GM18505 (cell line): ENCODE measurements around the gene PCDHGA4.
A peak's percentile ranks its signal among the peaks of the same experiment; 100 is the strongest.
"Not testable (repeated sequence)": the region's sequence is repeated elsewhere in the genome, so short reads cannot be mapped to it uniquely, and the experiment has no call there.

Experiments used
- ATAC-seq: cut with Tn5 transposase; IDR thresholded peaks from one replicate; pipeline ENCODE4 v1.9.1; 2021; ENCODE audit not compliant: unreplicated experiment
- POLR2A ChIP-seq: IDR thresholded peaks from 4 replicates; pipeline ENCODE4 v1.6.1; 2011; ENCODE audit warnings: borderline replicate concordance; ENCODE audit not compliant: insufficient read depth, insufficient read length; ENCODE audit errors: extremely low read depth

PCDHGA4 gene

GRCh38 chr5:141354900-141355469 lies at the start of gene PCDHGA4:
Gene PCDHGA4, plus strand, starts transcription at chr5:141355021. Its CDS starts 87 bp downstream, at chr5:141355108.
- no peak for ATAC-seq
- no peak for TF ChIP-seq POLR2A

- TF ChIP-seq POLR2A, result no peak
- ATAC-seq, result no peak
Measured at GRCh38 chr5:141306630-141307029, 48.2 kb upstream of the PCDHGA4 start.

- ATAC-seq, result no peak
- TF ChIP-seq POLR2A, result no peak
Measured at GRCh38 chr5:141313711-141314110, 41.1 kb upstream of the PCDHGA4 start.

- ATAC-seq, result not testable (repeated sequence)
Measured at GRCh38 chr5:141316963-141317362, 37.9 kb upstream of the PCDHGA4 start.

DNA sequence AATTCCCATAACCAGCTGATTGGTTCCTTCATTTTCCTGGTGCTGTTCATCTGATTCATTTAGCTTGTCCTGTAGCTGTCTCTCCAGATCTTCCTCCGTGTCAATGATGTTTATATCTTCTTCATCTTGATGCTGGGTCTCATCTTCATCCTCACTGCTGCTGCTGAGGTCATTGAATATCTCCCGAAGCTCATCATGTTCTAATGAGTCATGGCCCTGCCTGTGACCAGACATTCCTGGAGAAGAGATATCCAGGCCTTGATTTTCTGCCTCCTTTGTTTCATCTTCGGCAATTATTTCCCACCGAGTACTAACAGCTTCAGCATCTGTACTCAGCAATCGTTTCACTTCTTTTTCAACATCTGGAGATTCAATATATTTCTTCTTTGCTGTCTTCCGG lies 35.6 kb upstream of the PCDHGA4 start:
- TF ChIP-seq POLR2A, result no peak
- ATAC-seq, result no peak

- no peak for TF ChIP-seq POLR2A
- ATAC-seq, result no peak
Measured at GRCh38 chr5:141319699-141320098, 35.1 kb upstream of the PCDHGA4 start.

DNA sequence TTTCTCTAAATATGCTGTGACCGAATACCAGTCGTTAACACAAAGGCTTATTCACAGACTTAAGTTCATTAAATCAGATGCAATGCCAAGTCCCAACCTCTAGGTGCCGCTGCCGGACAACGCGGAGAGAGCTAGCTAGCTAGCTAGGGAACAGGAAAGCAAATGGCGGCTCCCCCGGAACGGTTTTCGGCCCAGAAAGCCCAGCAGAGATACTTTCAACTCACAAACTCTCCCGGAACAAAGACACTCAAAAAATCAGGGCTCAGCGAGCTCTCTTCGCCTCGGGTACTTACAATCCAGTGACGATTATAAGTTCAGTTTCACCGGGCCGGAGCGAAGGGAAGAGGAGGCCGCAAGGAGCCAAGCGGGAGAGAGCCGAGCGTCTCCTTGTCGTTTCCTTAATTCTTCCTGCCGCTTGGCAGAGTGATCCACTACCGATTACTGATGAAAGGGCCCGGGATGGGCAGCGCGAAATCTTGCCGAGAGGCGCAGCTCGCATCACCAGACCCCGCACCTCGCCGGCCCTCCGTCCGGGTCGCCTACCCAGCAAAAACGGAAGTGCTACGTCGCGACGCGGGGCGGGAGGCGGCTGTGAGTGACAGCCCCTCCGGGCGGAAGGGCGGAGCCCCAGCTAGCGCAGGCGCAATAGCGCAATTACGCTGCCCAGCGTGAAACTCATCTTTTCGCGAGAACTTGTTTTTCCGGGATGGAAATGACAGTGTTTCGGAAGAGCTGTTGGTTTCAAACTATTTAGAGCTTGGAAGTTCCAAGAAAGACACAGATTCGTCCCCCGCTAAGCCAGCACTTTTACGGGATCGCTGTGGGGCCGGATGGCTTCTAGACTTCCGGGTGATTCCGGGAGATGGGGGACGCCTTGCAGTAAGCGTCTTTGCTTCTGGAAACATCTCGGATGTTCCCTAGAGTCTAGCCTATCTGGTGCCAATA lies 34.3 kb upstream of the PCDHGA4 start, which contains the start of gene TAF7:
Gene TAF7, minus strand, starts transcription at position 560 of the 945 bp plus-strand sequence. CDS start 740 bp downstream, outside the sequence.
- TF ChIP-seq POLR2A, result peak; percentile 98
- peak; percentile 95 for ATAC-seq

DNA sequence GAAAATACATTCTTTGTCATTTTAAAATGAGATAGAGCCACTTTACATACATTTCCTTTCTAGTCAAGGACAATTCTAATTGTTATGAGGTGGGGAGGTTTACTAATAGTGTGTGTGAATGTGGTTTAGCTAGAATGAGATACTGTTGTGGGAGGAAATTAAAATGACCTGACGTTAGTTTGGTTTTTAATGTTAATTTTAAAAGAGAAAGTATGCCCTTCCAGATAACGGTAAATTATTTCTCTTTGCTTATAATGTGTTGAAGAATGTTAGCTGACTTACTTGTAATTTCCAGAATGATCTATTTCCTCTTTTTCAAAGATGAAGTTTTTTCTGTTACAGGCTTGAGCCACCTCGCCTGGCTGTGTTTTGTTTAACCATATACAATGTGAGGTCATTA lies 32.6 kb upstream of the PCDHGA4 start:
- ATAC-seq, result no peak
- TF ChIP-seq POLR2A, result no peak

DNA sequence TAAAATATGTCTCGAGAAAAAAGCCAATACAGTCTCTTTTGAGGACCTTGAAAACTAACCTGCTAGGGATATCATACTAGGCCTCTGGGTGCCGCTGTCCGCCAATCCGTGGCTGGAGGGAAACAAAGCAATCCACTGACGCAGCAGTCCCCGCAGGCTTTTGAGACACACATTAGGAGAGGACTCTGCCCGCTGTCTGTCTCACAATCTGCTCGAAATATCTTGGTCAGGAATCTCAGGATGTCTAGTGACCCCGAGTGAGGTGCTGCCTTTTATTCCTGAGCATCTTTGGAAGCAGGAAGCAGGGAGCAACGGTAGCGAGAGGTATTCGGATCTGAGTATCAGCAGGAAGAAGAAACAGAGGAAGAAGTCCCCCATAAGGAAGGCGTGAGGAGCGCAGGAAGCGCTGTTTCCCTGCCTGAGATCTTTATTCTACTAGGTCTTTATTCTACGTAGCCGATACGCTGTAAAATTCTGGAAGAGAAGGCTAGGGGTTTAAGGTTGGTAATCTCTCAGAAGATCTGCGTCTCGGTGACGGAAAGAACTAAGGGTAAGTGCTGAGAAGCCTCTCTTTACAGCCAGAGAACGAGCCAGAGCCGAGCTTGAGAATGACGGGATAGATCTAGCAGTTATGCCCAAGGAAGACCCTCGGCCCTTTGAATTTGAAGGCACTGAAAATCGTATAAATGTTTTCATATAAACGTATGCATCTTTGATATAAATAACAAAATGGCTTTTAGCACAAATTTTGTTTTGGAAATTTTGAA lies 28.6 kb upstream of the PCDHGA4 start:
- TF ChIP-seq POLR2A, result no peak
- peak; percentile 81 for ATAC-seq

DNA sequence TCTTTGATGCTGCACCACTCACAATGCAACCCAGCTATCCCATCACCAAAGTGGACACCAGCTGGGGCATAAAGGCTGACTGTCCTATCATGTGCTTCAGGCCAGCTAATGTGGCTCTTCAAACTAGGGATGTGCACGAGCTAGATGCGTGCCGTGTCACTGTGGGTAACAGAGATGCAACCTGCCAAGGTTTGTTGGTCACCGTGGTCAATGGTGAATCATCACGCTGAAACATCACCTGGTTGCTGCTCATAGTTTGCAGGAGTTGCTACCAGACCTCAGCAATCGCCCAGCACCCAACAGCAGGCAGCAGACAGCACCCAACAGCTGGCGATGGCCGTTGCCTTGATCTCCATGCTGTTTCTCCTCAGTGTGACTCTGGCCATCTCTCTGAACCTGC lies 26.6 kb upstream of the PCDHGA4 start:
- no peak for TF ChIP-seq POLR2A
- no peak for ATAC-seq

GRCh38 chr5:141330299-141331080 lies 24.3 kb upstream of the PCDHGA4 start, which contains the start of gene PCDHGA1:
Gene PCDHGA1, plus strand, starts transcription at chr5:141330514.
- TF ChIP-seq POLR2A, result no peak
- ATAC-seq, result peak; percentile 49

- not testable (repeated sequence) for ATAC-seq
Measured at GRCh38 chr5:141332571-141332970, 22.2 kb upstream of the PCDHGA4 start.
